ENCODE data around the gene MCC.

- TF ChIP-seq, protein P1, sequence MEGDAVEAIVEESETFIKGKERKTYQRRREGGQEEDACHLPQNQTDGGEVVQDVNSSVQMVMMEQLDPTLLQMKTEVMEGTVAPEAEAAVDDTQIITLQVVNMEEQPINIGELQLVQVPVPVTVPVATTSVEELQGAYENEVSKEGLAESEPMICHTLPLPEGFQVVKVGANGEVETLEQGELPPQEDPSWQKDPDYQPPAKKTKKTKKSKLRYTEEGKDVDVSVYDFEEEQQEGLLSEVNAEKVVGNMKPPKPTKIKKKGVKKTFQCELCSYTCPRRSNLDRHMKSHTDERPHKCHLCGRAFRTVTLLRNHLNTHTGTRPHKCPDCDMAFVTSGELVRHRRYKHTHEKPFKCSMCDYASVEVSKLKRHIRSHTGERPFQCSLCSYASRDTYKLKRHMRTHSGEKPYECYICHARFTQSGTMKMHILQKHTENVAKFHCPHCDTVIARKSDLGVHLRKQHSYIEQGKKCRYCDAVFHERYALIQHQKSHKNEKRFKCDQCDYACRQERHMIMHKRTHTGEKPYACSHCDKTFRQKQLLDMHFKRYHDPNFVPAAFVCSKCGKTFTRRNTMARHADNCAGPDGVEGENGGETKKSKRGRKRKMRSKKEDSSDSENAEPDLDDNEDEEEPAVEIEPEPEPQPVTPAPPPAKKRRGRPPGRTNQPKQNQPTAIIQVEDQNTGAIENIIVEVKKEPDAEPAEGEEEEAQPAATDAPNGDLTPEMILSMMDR (IDR thresholded peaks at IDR 0.05): no peak
- no peak for TF ChIP-seq POLR2A (IDR thresholded peaks at IDR 0.05)
Measured at GRCh38 chr5:113490317-113490716, 2.1 kb upstream of the MCC start.

All from upper lobe of left lung (tissue), 4 donors.